Measurements from ENCODE around the gene KRT71.

- TF ChIP-seq POLR2A (IDR thresholded peaks at IDR 0.05; ENCODE audit: low read length) (no peak), GATA1 (IDR thresholded peaks at IDR 0.05; ENCODE audit: low read depth, low read length) (no peak)
Observed at GRCh38 chr12:52584156-52584682, 31.3 kb upstream of the KRT71 start.

All from erythroblast (primary cell).